GM11168 (cell line): ENCODE results near the gene PRKD3.

ENCODE experiments used
- in situ Hi-C: fragments of 300-500 bp; cut with MboI; formaldehyde crosslinking; loops from one replicate; pipeline ENCODE4 v1.12.0; 2022; ENCODE audit warnings: low sequenced_read_pairs; ENCODE audit not compliant: unreplicated experiment

Gene PRKD3

DNA sequence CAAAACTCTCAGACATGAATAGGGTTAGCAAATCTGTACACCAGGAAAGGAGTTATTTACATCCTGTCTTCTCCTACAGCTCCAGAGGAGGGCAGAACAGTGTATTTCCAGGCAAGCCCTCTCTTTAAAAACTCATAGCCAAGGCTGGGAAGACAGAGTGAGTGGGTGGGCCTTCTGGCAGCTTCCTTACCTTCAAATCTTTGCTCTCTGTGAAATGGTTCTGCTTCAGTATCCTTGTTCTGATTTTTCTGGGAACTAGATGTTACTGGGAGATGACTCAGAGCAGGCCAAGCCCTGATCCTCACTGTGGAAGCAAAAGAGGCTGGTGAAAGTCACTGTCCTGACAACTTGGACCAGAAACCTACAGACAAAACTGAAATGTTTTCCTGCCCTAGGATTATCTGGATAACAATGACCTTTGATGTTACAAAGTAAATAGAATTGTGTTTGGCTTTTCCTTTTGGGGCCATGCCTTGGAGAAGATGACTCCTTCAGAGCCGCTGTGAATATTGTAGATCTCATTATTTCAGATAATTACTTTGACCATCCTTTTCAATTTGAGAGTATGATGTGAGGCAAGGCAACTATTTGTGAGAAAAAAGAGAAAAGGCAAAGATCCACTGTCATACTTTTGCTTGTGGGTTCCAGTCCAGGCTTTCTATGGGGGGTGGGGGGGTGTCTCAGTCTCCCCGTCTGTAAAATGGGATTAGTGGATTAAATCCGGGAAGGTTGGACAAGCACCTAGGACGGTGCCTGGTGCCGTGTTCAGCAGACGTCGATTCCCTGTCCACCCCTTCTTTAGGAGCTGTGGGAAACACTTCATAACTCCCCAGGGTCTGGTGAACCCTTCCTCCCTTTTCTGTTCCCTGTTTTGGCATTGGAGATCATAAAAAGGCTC is 19.2 kb upstream of the PRKD3 start:
- in situ Hi-C loops, result no loop called here

GRCh38 chr2:37342591-37343220 is 18.1 kb upstream of the PRKD3 start:
- in situ Hi-C loops, result no loop called here

DNA sequence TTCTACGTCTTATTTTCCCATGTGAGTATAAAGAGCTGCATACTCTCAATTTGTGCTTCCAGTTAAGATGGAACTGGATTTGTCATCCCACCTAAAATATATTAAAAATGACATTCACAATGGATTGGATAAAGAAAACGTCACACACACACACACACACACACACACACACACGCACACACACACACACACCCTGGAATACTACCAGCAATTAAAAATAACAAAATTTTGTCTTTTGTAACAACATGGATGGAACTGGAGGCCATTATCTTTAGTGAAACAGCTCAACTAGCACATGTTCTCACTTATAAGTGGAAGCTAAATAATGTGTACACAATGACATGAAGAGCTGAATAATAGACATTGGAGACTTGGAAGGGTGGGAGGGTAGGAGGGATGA is 16.0 kb upstream of the PRKD3 start:
- in situ Hi-C loops, result no loop called here

GRCh38 chr2:37338933-37339332 is 14.3 kb upstream of the PRKD3 start:
- in situ Hi-C loops, result no loop called here

DNA sequence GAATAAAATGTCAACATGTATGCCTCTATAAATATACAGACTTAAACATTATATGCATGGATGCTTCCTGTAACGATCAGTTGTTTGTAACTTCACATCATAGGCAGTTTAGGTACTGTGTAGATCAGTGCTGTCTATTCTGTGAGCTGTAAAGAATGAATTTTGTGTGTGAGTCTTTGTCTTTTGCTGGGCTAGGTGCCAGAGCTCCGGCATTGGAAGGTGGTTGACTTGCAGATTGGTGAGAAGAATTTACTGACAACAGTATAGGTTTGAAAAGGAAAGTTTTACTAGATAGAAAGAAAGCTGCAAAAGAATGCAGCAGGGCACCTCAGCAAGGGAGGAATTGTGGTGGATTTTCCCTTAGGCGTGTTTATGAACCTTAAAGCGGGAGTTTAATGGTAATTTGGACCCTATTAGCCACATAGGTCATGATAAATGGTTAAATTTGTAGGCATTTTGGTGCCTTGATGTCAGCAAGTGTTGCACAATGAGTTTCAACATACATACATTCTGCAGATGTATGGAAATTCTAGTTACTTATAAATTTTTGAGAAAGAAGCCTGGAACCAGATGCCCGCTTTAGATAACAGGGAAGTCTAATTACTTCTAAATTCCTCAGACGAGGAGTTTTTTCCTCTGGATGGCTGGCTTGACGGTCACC is 13.1 kb upstream of the PRKD3 start:
- in situ Hi-C loops, result no loop called here

DNA sequence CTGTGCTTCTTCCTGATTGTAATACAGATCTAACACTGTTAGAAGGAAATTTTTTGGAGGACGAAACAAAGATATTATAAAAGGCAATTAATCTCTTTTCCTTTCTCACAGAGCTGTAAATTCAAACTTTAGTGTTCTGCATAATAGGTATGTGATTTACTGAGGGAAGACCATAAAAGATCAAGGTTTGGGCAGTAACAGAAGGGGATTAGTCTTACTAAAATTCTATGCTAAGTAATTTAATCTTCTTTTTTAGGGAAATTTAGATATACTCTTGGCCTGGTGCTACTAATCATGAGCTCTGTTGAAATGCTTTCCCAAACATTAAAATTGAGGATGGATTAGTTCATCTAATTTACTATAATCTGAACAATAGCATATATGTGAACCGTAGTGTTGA is 11.0 kb upstream of the PRKD3 start:
- in situ Hi-C loops, result no loop called here

DNA sequence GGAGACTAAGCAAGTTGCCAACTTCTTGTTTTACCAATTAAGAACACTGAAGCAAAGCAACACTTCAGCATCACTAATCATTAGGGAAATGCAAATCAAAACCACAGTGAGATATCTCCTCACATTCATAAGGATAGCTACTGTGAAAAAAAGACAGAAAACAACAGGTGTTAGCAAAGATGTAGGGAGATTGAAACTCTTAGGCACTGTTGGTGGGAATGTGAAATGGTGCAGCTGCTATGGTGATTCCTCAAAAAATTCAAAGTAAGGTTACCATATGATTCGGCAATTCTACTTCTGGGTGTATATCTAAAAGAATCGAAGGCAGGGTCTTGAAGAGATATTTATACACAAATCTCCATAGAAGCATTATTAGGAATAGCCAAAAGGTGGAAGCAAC is 8.6 kb upstream of the PRKD3 start:
- in situ Hi-C loops, result no loop called here

DNA sequence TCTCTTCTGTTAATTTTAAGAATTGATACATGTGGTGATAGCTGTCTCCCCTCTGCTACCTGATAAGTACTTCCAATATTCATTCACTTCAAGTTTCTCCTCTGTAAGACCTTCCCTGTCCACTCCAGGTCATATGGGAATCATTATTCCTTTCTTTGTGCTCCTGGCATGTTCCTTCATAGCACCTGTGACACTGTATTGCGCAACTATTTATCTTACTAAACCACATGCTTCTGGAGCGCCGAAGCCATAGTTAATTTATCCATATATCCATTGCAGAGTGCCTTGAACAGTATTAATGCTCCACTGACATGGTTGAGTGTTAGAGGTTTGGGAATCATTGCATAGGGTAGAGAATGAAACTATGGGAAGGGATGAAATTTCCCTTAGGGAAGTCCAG is 7.9 kb upstream of the PRKD3 start:
- in situ Hi-C loops, result no loop called here

DNA sequence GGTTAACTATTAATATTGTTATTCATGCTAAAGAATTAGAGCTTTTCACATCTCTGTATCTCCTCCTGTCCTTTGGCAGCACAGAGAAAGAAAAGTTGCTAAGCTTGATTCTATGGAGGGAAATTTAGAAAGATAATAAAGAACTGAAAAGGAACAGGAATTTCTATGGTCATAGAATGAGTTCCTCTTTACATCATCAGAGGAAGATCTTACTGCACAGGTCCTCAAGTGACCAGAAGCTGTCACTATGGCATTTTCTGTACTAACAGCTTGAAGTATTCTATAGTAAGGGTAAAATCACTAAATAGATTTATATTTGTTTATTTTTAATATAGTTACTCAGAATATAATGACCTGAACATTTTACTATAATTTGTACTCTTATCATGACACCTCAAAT is 6.0 kb upstream of the PRKD3 start:
- in situ Hi-C loops, result no loop called here

DNA sequence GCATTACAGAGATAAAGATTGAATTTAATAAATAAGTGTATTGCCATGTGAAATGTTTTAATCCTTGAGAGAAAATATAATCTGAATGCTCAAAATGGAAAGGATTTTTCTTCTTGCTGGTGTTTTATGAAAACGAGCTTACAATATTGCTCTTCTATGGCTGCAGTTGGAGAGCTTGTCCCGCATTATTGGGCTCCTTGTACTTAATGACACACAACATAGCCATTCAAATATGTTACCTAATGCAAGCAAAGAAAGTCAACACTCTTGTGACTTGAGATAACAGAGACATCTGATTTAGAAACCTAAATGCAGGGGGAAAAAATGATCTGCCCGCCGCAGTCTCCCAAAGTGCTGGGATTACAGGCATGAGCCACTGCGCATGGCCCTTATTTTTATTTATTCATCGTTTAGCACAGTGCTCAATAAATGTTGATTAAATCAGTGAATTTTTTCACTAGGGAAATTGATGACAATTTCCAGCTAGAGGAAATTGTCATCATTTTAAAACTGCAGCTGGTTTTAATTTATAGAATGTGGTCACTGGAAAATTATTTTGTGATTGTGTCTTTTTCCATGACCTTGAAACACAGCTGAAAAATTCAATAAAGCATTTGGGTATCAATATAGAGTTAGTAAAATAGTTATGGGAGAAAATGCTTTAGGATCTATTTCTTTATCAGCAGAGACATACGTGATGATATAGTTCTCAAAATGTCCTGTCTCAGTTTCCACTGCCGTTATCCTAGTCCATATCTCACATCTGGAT is 2.4 kb upstream of the PRKD3 start:
- in situ Hi-C loops, result no loop called here

GRCh38 chr2:37326285-37326684 is 1.7 kb upstream of the PRKD3 start:
- in situ Hi-C loops, result no loop called here

- in situ Hi-C loops, result no loop called here
Observed at GRCh38 chr2:37325625-37326071, 1.0 kb upstream of the PRKD3 start.

- in situ Hi-C loops, result no loop called here
Observed at GRCh38 chr2:37324536-37324785, 172 bp downstream of the PRKD3 start.

DNA sequence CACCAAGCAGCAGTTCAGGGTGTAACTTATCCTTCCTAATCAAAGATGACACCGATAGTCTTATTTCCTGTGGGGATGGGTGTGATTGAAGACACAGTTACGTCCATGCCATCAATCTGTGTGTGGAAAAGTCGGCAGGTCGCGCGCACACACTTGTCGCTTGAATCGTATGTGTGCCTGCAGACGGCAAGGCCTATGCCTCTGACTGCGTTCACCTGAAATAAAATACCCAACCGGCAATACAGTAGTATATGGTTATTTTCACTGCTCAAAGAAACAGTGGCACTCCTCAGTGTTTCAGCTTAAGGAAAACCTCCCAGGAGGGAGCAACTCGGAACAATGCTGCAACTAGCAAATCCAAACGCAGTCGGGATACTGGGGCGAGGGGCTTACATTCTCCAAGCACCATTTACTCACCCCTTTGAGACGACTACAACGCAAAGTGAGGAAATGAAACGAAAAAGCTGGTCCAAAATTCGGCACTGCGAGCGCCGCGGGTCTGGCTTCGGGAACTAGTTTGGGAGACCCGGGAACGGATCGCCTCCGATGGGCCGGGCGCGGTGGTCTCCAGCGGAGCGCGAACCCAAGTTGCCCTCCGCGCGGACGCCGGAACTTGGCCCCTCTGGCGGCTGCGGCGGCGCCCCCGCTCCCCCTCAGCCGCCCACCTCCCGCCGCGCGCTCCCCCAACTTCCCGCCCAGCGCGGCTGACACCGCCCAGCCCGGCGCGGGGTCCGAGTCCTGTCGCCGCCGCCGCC is 675 bp downstream of the PRKD3 start:
- in situ Hi-C loops, result no loop called here

GRCh38 chr2:37323176-37323780 is 1.4 kb downstream of the PRKD3 start:
- in situ Hi-C loops, result no loop called here

DNA sequence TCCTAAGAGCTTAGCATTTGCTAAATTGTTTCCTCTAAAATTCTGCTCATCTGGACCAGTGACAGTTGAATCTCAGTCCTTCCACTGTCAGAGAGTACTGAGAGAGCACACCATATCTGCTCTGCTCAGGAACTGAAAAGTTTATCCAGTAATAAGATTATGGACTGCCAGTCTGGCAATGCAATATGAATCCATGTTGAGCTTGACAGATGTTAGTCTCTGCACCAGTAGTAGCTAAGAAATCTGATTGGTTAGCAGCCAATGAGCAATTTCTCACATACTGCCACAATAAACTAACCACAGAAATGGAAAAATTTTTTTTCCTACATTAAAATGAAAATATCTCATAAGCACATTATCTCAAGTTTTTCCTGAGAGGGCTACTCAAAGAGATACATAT is 2.3 kb downstream of the PRKD3 start:
- in situ Hi-C loops, result no loop called here

- in situ Hi-C loops, result no loop called here
Observed at GRCh38 chr2:37321029-37321682, 3.5 kb downstream of the PRKD3 start.

DNA sequence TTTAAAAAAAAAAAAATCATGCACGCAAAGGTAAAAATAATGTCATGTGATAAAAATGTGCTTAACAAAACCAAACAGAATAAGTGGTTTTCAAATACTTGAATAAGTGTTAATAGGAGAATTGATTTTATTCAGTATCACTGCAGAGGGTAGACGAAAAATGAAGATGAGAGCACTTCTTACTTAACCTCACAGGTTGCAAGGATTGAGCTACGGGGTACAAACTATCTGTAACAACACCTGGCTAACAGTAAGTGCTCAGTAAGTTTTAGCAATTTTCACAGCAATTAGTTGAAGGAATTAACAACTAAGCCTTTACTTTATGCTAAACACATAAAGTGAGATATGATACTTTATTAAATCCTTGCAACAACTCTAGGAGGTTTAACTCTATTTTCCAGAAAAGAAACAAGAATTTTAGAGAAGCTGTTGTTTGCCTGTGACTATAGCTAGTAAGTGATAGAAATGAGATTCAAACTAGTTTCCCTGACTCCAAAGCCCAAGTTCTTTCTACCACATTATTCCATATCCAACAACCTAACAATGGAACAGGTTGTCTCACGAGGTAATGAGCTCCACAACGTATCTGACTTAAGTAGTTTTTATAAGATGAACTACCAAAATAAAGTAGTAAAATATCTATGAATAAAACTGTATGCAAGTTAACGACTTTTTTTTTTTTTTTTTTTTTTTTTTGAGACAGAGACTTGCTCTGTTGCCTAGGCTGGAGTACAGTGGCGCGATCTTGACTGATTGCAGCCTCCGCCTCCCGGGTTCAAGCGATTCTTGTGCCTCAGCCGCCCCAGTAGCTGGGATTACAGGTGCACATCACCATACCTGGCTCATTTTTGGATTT is 4.7 kb downstream of the PRKD3 start:
- in situ Hi-C loops, result no loop called here
